Body of pancreas (tissue), 4 donors: ENCODE data around the gene AMH.

Experiments used
- POLR2A ChIP-seq, 3 donors: fragments of 450-650 bp; IDR thresholded peaks; one replicate each; pipeline ENCODE4 v1.6.1; 2016; ENCODE audit warnings: antibody characterized with exemption in 3 of 3, mild to moderate bottlenecking in 2 of 3
- TF ChIP-seq, protein P1 (sequence below), 7 experiments: fragments of 450-650 bp in 4 of 7; fragments of 200-600 bp in 3 of 7; sonication (generic) in 3 of 7; IDR thresholded peaks; one replicate each; pipeline ENCODE4 v1.5.1; 2016 to 2019; ENCODE audit warnings: antibody characterized with exemption in 7 of 7

DNA sequence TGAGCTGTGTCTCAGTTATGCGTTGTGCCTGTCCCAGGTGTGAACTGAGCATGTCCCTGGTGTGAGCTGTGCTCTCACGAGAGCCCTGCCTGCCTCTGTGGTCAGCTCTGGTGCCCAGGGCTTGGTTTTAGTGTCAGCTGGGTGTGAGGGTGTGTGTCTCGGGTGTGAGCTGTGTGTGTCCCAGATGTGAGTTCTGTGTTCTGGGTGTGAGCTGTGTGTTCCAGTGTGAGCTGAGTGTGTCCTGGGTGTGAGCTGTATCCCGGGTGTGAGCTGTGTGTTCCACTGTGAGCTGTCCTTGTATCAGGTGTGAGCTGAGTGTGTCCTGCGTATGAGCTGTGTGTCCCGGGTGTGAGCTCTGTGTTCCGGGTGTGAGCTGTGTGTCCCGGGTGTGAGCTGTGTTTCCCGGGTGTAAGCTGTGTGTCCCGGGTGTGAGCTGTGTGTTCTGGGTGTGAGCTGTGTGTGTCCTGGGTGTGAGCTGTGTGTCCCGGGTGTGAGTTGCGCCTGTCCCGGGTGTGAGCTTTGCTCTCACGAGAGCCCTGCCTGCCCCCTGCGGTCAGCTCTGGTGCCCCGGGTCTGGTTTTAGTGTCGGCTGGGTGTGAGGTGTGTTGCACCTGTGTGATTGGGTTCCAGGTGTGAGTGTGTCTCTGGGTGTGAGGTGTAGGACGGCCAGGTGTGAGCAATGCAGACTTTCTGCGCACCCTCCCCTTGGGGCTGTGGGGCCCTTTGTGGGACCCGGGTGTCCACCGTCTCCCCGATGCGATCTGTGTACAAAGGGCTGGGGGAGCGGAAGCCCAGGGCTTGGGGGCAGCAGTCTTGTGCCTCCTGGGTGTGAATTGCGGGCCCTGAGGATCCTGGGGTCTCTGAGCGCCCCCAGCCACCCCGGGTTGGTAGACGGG lies 39.9 kb downstream of the AMH start:
- TF ChIP-seq, protein P1, sequence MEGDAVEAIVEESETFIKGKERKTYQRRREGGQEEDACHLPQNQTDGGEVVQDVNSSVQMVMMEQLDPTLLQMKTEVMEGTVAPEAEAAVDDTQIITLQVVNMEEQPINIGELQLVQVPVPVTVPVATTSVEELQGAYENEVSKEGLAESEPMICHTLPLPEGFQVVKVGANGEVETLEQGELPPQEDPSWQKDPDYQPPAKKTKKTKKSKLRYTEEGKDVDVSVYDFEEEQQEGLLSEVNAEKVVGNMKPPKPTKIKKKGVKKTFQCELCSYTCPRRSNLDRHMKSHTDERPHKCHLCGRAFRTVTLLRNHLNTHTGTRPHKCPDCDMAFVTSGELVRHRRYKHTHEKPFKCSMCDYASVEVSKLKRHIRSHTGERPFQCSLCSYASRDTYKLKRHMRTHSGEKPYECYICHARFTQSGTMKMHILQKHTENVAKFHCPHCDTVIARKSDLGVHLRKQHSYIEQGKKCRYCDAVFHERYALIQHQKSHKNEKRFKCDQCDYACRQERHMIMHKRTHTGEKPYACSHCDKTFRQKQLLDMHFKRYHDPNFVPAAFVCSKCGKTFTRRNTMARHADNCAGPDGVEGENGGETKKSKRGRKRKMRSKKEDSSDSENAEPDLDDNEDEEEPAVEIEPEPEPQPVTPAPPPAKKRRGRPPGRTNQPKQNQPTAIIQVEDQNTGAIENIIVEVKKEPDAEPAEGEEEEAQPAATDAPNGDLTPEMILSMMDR (IDR thresholded peaks at IDR 0.05): no peak
- no peak for TF ChIP-seq POLR2A (IDR thresholded peaks at IDR 0.05)
